HCT116 (cell line): ENCODE data around the gene SLBP.

ENCODE experiments used
- CEBPB ChIP-seq: IDR thresholded peaks from 2 replicates; pipeline ENCODE4 v1.6.1; 2012; ENCODE audit warnings: low read depth
- EGR1 ChIP-seq: IDR thresholded peaks from 2 replicates; pipeline ENCODE4 v1.6.1; 2012; ENCODE audit warnings: low read depth
- EZH2 ChIP-seq: fragments of 200-600 bp; sonication (generic); IDR thresholded peaks from 2 replicates; pipeline ENCODE4 v1.6.1; 2017; ENCODE audit warnings: antibody characterized with exemption, mixed run types
- EZH2phosphoT487 ChIP-seq: fragments of 200-600 bp; IDR thresholded peaks from 2 replicates; pipeline ENCODE4 v1.6.1; 2018; ENCODE audit warnings: antibody characterized with exemption, borderline replicate concordance
- JUND ChIP-seq: IDR thresholded peaks from 2 replicates; pipeline ENCODE4 v1.6.1; 2012
- POLR2A ChIP-seq: IDR thresholded peaks from 2 replicates; pipeline ENCODE4 v1.7.0; 2011; ENCODE audit warnings: borderline replicate concordance; ENCODE audit not compliant: insufficient read depth, insufficient read length; ENCODE audit errors: extremely low read depth
- POLR2AphosphoS5 ChIP-seq: IDR thresholded peaks from 2 replicates; pipeline ENCODE4 v1.6.1; 2011; ENCODE audit warnings: mild to moderate bottlenecking, low read depth, low read length, moderate library complexity
- REST ChIP-seq: IDR thresholded peaks from 2 replicates; pipeline ENCODE4 v1.6.1; 2012; ENCODE audit warnings: low read depth
- SIN3A ChIP-seq: IDR thresholded peaks from 2 replicates; pipeline ENCODE4 v1.6.1; 2012; ENCODE audit warnings: low read depth
- ZBTB33 ChIP-seq: IDR thresholded peaks from 2 replicates; pipeline ENCODE4 v1.6.1; 2011; ENCODE audit warnings: mild to moderate bottlenecking, low read length, moderate library complexity; ENCODE audit not compliant: insufficient replicate concordance; ENCODE audit errors: extremely low read depth
- ZFX ChIP-seq: fragments of 450-650 bp; IDR thresholded peaks from 2 replicates; pipeline ENCODE4 v1.6.1; 2017
- TF ChIP-seq, protein P1 (sequence below), 3 experiments: fragments of 200-600 bp in 1 of 3; sonication (generic) in 1 of 3; IDR thresholded peaks in 2 of 3; conservative IDR thresholded peaks in 1 of 3; 2 replicates each; pipeline ENCODE4 v1.5.1; 2012 to 2017; ENCODE audit warnings: low read depth in 2 of 3, low read length in 2 of 3, antibody characterized with exemption in 1 of 3, borderline replicate concordance in 1 of 3, control low read depth in 1 of 3, mild to moderate bottlenecking in 1 of 3, mixed read lengths in 1 of 3, mixed run types in 1 of 3, moderate library complexity in 1 of 3; ENCODE audit not compliant: insufficient read depth in 1 of 3

DNA sequence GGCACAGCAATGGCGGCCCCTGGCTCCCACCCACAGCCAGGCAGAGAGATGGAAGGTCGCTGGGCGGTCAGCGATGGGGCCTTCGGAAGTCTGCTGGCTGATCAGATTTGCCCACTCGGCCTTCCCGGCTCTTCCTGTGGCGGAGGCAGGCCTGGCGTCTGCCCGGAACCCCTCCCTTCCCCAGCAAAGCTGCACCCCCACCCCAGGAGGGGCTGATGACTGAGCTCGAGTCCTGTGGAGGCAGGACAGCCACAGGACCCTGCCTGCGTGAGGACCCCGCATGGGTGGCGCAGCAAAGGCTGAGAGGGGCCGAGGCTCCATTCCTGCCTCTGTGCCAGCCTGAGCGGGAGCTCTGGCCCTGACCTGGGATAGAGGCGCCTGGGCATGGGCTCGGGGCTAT lies 44.0 kb upstream of the SLBP start:
- TF ChIP-seq POLR2AphosphoS5 (no peak), EGR1 (no peak), ZBTB33 (no peak), REST (no peak), EZH2 (no peak), JUND (no peak), POLR2A (no peak), SIN3A (no peak), EZH2phosphoT487 (no peak), ZFX (no peak), CEBPB (no peak)
- TF ChIP-seq, protein P1, sequence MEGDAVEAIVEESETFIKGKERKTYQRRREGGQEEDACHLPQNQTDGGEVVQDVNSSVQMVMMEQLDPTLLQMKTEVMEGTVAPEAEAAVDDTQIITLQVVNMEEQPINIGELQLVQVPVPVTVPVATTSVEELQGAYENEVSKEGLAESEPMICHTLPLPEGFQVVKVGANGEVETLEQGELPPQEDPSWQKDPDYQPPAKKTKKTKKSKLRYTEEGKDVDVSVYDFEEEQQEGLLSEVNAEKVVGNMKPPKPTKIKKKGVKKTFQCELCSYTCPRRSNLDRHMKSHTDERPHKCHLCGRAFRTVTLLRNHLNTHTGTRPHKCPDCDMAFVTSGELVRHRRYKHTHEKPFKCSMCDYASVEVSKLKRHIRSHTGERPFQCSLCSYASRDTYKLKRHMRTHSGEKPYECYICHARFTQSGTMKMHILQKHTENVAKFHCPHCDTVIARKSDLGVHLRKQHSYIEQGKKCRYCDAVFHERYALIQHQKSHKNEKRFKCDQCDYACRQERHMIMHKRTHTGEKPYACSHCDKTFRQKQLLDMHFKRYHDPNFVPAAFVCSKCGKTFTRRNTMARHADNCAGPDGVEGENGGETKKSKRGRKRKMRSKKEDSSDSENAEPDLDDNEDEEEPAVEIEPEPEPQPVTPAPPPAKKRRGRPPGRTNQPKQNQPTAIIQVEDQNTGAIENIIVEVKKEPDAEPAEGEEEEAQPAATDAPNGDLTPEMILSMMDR (IDR thresholded peaks at IDR 0.05 in 2 of 3, conservative IDR thresholded peaks at IDR 0.05 in 1 of 3; ENCODE audit: borderline replicate concordance in 1 of 3, insufficient read depth in 1 of 3, low read depth in 2 of 3, low read length in 2 of 3), result no peak
